HepG2 (cell line): ENCODE measurements around the gene COL18A1. TPM values are rescaled to one million over a fixed set of nuclear protein-coding genes. Genes with fewer than 3 reads are reported as not detected.
A peak's percentile ranks its signal among the peaks of the same experiment; 100 is the strongest.

ENCODE experiments used
- AHR ChIP-seq: IDR thresholded peaks from 2 replicates; pipeline ENCODE4 v1.6.1; 2018; ENCODE audit warnings: missing genetic modification reagents, missing compliant biosample characterization
- DNMT3B ChIP-seq: conservative IDR thresholded peaks from 2 replicates; pipeline ENCODE4 v1.6.1; 2016; ENCODE audit warnings: missing biosample characterization, control low read depth
- ELF4 ChIP-seq: sonication (generic); formaldehyde crosslinking; IDR thresholded peaks from 2 replicates; pipeline ENCODE4 v1.5.0; 2020; ENCODE audit warnings: missing genetic modification reagents, mild to moderate bottlenecking, moderate library complexity, borderline replicate concordance
- FIP1L1 ChIP-seq: fragments of 200-400 bp; formaldehyde crosslinking; IDR thresholded peaks from 2 replicates; pipeline ENCODE4 v1.6.1; 2018; ENCODE audit warnings: low read depth, mild to moderate bottlenecking, low read length, moderate library complexity, borderline replicate concordance; ENCODE audit not compliant: insufficient read depth
- FOXO1 ChIP-seq: sonication (generic); formaldehyde crosslinking; IDR thresholded peaks from 2 replicates; pipeline ENCODE4 v1.4.0; 2020; ENCODE audit warnings: missing genetic modification reagents
- GABPA ChIP-seq, 2 experiments: IDR thresholded peaks; 2 replicates each; pipeline ENCODE4 v1.6.1; 2011 to 2016; ENCODE audit warnings: low read depth in 2 of 2, low read length in 1 of 2, missing biosample characterization in 1 of 2, missing genetic modification characterization in 1 of 2
- HNF4G ChIP-seq, 2 experiments: sonication (generic) in 1 of 2; formaldehyde crosslinking in 1 of 2; IDR thresholded peaks; 2 replicates each; pipeline versions ENCODE4 v1.4.0 to v1.6.1; 2011 to 2020; ENCODE audit warnings: borderline replicate concordance in 2 of 2, low read depth in 2 of 2, mild to moderate bottlenecking in 2 of 2, low read length in 1 of 2, missing genetic modification reagents in 1 of 2, moderate library complexity in 1 of 2
- KDM1A ChIP-seq: IDR thresholded peaks from 2 replicates; pipeline ENCODE4 v1.6.1; 2016; ENCODE audit warnings: missing compliant biosample characterization
- KLF9 ChIP-seq: IDR thresholded peaks from 2 replicates; pipeline ENCODE4 v1.6.1; 2016; ENCODE audit warnings: low read depth
- NCOA5 ChIP-seq: sonication (generic); formaldehyde crosslinking; IDR thresholded peaks from 2 replicates; pipeline ENCODE4 v1.4.0; 2020; ENCODE audit warnings: missing genetic modification reagents
- PITX1 ChIP-seq: sonication (generic); formaldehyde crosslinking; IDR thresholded peaks from 2 replicates; pipeline ENCODE4 v1.5.1; 2020; ENCODE audit warnings: mild to moderate bottlenecking, missing genetic modification reagents
- SALL1 ChIP-seq: sonication (generic); formaldehyde crosslinking; IDR thresholded peaks from 2 replicates; pipeline ENCODE4 v1.8.0; 2022; ENCODE audit warnings: mild to moderate bottlenecking, missing genetic modification reagents
- ZBTB8A ChIP-seq: sonication (generic); formaldehyde crosslinking; IDR thresholded peaks from 2 replicates; pipeline ENCODE4 v1.4.0; 2020; ENCODE audit warnings: mild to moderate bottlenecking, low read depth, missing genetic modification reagents, borderline replicate concordance
- ZNF234 ChIP-seq: sonication (generic); formaldehyde crosslinking; conservative IDR thresholded peaks from 2 replicates; pipeline ENCODE4 v1.5.1; 2020; ENCODE audit warnings: mild to moderate bottlenecking, missing genetic modification reagents
- ZNF510 ChIP-seq: sonication (generic); formaldehyde crosslinking; IDR thresholded peaks from 2 replicates; pipeline ENCODE4 v1.4.0; 2020; ENCODE audit warnings: low read depth, mild to moderate bottlenecking, missing genetic modification reagents
- ZSCAN21 ChIP-seq: sonication (generic); formaldehyde crosslinking; IDR thresholded peaks from 2 replicates; pipeline ENCODE4 v1.8.0; 2022; ENCODE audit warnings: mild to moderate bottlenecking, missing genetic modification reagents, moderate library complexity, borderline replicate concordance
- polyA plus RNA-seq, 8 experiments: library from polyadenylated mRNA; depleted of rRNA in 3 of 8; stranded (reverse) in 7 of 8; unstranded in 1 of 8; fragments of >200 nt; fragmentation: Illumina TruSeq in 4 of 8; extraction: Trizol in 4 of 8; gene quantifications; 2 replicates each; pipeline versions ENCODE4 v1.2.1 to v1.2.3, GENCODE V29; 2011 to 2016; ENCODE audit warnings: low read depth in 4 of 8, missing spikeins in 1 of 8, mixed read lengths in 1 of 8; ENCODE audit not compliant: insufficient read depth in 1 of 8
- total RNA-seq, 5 experiments: library from RNA; depleted of rRNA; stranded (reverse); fragments of >200 nt; fragmentation: Illumina TruSeq; extraction: Trizol; gene quantifications; 2 replicates each; pipeline ENCODE4 v1.2.3, GENCODE V29; 2016; ENCODE audit warnings: low read depth in 1 of 5
- TF ChIP-seq, protein P1 (sequence below): sonication (generic); formaldehyde crosslinking; IDR thresholded peaks from 2 replicates; pipeline ENCODE4 v1.5.0; 2020; ENCODE audit warnings: missing genetic modification reagents
- TF ChIP-seq, protein P2 (sequence below): IDR thresholded peaks from 2 replicates; pipeline ENCODE4 v1.6.1; 2016
- TF ChIP-seq, protein P3 (sequence below): IDR thresholded peaks from 2 replicates; pipeline ENCODE4 v1.6.1; 2016; ENCODE audit warnings: missing compliant biosample characterization, missing genetic modification reagents, borderline replicate concordance
- TF ChIP-seq, protein P4 (sequence below): sonication (generic); formaldehyde crosslinking; IDR thresholded peaks from 2 replicates; pipeline ENCODE4 v1.5.0; 2020; ENCODE audit warnings: mild to moderate bottlenecking, missing genetic modification reagents, moderate library complexity
- TF ChIP-seq, protein P5 (sequence below): fragments of 450-650 bp; IDR thresholded peaks from 2 replicates; pipeline ENCODE4 v1.6.1; 2016

The COL18A1 gene
- total and polyA plus RNA-seq, 2 of the 13 experiments (the other 11 are each of a cell fraction or from before 2014, with no cell fraction given), result 79.0 to 102 TPM

DNA sequence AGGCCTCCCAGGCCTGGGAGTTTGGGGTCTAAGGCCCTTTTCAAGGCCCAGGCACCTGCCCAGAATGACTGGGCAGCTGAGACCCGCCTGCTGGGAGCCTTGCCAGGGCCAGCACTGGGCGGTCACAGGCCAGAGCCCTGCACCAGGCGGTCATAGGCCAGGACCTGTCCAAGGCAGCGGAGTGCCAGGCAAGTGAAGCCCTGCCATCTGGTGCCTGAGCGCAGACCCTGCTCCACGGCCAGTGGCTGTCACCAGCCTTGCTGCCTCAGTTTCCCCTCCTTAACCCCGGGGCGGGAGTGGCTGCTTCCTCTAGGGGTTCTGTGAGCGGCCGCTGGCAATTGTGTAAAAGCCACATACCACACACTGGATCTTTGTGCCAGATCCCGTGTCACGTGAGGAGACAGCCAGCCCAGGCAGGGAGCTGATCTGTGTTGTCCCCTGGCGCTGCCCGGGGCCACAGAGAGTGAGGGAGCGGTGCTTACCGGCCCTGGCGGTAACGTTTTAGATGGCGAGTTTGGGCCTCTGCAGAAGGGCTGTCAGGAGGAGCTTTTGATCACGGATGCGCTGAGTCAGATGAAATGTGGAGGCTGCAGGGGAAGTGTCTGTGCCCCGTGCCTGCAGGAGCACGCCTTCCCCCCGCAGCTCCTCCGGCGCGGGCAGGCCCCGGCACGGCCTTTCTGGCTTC is 4.6 kb downstream of the COL18A1 start (continued):
- TF ChIP-seq AHR (CRISPR knock-in tag) (no peak; the same call in 1 of the 2 replicates), ELF4 (CRISPR knock-in tag) (no peak), NCOA5 (CRISPR knock-in tag) (no peak), HNF4G (IDR thresholded peaks at IDR 0.05; ENCODE audit: borderline replicate concordance, low read depth, low read length) (no peak), HNF4G (CRISPR knock-in tag; IDR thresholded peaks at IDR 0.05; ENCODE audit: borderline replicate concordance, low read depth) (no peak), KDM1A (CRISPR knock-in tag) (no peak), ZBTB8A (CRISPR knock-in tag) (no peak; the same call in 1 of the 2 replicates), ZNF510 (CRISPR knock-in tag) (no peak), FIP1L1 (no peak), SALL1 (no peak), PITX1 (CRISPR knock-in tag) (0 out of 2 replicates have a peak, but pooled peaks have one; percentile 54), GABPA (IDR thresholded peaks at IDR 0.05; ENCODE audit: low read depth, low read length) (no peak), GABPA (CRISPR knock-in tag; IDR thresholded peaks at IDR 0.05; ENCODE audit: low read depth) (no peak), FOXO1 (CRISPR knock-in tag) (no peak), ZNF234 (CRISPR knock-in tag) (no peak), KLF9 (CRISPR knock-in tag) (no peak), DNMT3B (no peak), ZSCAN21 (CRISPR knock-in tag) (peak; percentile 51; the same call in 1 of the 2 replicates)
- TF ChIP-seq, protein P1, sequence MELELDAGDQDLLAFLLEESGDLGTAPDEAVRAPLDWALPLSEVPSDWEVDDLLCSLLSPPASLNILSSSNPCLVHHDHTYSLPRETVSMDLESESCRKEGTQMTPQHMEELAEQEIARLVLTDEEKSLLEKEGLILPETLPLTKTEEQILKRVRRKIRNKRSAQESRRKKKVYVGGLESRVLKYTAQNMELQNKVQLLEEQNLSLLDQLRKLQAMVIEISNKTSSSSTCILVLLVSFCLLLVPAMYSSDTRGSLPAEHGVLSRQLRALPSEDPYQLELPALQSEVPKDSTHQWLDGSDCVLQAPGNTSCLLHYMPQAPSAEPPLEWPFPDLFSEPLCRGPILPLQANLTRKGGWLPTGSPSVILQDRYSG (CRISPR knock-in tag), result no peak; the same call in 1 of the 2 replicates
- TF ChIP-seq, protein P2, sequence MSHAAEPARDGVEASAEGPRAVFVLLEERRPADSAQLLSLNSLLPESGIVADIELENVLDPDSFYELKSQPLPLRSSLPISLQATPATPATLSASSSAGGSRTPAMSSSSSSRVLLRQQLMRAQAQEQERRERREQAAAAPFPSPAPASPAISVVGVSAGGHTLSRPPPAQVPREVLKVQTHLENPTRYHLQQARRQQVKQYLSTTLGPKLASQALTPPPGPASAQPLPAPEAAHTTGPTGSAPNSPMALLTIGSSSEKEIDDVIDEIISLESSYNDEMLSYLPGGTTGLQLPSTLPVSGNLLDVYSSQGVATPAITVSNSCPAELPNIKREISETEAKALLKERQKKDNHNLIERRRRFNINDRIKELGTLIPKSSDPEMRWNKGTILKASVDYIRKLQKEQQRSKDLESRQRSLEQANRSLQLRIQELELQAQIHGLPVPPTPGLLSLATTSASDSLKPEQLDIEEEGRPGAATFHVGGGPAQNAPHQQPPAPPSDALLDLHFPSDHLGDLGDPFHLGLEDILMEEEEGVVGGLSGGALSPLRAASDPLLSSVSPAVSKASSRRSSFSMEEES (CRISPR knock-in tag), result peak; percentile 76
- TF ChIP-seq, protein P3, sequence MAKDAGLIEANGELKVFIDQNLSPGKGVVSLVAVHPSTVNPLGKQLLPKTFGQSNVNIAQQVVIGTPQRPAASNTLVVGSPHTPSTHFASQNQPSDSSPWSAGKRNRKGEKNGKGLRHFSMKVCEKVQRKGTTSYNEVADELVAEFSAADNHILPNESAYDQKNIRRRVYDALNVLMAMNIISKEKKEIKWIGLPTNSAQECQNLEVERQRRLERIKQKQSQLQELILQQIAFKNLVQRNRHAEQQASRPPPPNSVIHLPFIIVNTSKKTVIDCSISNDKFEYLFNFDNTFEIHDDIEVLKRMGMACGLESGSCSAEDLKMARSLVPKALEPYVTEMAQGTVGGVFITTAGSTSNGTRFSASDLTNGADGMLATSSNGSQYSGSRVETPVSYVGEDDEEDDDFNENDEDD (CRISPR knock-in tag), result peak; percentile 26; the same call in 1 of the 2 replicates
- TF ChIP-seq, protein P4, sequence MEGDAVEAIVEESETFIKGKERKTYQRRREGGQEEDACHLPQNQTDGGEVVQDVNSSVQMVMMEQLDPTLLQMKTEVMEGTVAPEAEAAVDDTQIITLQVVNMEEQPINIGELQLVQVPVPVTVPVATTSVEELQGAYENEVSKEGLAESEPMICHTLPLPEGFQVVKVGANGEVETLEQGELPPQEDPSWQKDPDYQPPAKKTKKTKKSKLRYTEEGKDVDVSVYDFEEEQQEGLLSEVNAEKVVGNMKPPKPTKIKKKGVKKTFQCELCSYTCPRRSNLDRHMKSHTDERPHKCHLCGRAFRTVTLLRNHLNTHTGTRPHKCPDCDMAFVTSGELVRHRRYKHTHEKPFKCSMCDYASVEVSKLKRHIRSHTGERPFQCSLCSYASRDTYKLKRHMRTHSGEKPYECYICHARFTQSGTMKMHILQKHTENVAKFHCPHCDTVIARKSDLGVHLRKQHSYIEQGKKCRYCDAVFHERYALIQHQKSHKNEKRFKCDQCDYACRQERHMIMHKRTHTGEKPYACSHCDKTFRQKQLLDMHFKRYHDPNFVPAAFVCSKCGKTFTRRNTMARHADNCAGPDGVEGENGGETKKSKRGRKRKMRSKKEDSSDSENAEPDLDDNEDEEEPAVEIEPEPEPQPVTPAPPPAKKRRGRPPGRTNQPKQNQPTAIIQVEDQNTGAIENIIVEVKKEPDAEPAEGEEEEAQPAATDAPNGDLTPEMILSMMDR, result no peak; the same call in 1 of the 2 replicates
- TF ChIP-seq, protein P5, sequence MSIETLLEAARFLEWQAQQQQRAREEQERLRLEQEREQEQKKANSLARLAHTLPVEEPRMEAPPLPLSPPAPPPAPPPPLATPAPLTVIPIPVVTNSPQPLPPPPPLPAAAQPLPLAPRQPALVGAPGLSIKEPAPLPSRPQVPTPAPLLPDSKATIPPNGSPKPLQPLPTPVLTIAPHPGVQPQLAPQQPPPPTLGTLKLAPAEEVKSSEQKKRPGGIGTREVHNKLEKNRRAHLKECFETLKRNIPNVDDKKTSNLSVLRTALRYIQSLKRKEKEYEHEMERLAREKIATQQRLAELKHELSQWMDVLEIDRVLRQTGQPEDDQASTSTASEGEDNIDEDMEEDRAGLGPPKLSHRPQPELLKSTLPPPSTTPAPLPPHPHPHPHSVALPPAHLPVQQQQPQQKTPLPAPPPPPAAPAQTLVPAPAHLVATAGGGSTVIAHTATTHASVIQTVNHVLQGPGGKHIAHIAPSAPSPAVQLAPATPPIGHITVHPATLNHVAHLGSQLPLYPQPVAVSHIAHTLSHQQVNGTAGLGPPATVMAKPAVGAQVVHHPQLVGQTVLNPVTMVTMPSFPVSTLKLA, result no peak
